Measurements from ENCODE around the gene EPS15.
"Not testable (repeated sequence)": the region's sequence is repeated elsewhere in the genome, so short reads cannot be mapped to it uniquely, and the experiment has no call there.

EPS15 gene

DNA sequence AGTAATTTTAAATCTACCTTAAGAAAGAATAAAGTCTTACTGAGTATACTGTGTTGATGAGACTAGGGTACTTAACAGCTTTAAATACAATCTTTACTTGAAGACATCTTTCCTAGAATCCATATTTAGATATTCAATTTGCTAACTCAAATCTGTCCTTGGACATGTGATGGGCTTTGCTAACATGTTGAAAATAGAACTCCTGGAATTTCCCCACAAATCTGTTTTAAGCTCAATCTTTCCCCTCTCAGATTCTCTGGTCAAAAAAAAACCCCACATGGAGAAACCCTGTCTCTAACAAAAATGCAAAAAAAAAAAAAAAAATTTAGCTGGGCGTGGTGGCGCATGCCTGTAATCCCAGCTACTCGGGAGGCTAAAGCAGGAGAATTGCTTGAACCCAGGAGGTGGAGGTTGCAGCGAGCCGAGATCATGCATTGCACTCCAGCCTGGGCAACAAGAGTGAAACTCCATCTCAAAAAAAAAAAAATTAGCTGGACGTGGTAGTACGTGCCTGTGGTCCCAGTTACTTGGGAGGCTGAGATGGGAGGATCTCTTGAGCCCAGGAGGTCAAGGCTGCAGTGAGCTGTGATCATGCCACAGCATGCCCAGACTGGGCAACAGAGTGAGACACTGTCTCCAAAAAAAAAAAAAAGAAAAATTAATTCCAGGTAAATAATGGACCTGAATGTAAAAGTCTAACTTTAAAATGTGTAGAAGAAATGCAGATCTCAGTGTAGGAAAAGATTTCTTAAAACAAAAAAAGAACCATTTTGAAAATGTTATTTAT lies 109.1 kb downstream of the EPS15 start:
- DNase-seq (ENCODE audit: low read depth, low spot score); H3K27ac ChIP-seq: not testable (repeated sequence)

GRCh38 chr1:51392241-51392640 lies 126.8 kb downstream of the EPS15 start:
- no peak overlapping the region for H3K27ac ChIP-seq
- no peak for DNase-seq (ENCODE audit: low read depth, low spot score)

- not testable (repeated sequence) for DNase-seq (ENCODE audit: low read depth, low spot score); H3K27ac ChIP-seq
Observed at GRCh38 chr1:51390641-51391040, 128.4 kb downstream of the EPS15 start.

DNA sequence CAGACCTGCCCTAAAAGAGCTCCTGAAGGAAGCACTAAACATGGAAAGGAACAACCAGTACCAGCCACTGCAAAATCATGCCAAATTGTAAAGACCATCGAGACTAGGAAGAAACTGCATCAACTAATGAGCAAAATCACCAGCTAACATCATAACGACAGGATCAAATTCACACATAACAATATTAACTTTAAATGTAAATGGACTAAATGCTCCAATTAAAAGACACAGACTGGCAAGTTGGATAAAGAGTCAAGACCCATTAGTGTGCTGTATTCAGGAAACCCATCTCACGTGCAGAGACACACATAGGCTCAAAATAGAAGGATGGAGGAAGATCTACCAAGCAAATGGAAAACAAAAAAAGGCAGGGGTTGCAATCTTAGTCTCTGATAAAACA lies 131.8 kb downstream of the EPS15 start:
- not testable (repeated sequence) for H3K27ac ChIP-seq; DNase-seq (ENCODE audit: low read depth, low spot score)

DNA sequence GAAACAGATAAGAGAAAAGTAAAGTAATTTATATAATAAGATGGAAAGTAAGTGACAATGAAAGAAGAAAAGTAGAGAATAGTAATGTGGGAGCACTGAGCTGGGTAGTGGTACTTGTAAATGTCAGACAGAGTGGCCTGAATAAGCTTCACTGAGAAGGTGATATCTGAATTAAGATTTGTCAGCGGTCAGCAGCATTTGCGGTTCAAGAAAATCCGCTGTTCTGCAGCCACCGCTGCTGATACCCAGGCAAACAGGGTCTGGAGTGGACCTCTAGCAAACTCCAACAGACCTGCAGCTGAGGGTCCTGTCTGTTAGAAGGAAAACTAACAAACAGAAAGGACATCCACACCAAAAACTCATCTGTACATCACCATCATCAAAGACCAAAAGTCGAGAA lies 132.8 kb downstream of the EPS15 start:
- not testable (repeated sequence) for DNase-seq (ENCODE audit: low read depth, low spot score); H3K27ac ChIP-seq

DNA sequence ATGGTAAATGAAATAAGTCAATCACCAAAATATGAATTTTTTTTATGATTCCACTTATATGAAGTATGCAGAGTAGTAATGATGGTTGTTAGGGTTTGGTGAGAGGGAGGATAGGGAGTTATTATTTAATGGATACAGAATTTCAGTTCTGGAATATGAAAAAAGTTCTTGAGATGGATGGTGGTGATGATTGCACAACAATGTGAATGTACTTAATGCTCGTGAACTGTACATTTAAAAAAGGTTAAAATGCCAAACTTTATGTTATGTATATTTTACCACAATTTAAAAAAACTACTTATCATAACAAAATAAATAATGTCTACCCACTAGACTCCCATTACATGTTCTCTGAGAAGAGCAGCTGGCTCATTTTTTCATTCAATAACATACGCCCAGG lies 133.3 kb downstream of the EPS15 start:
- H3K27ac ChIP-seq = no peak overlapping the region
- no peak for DNase-seq (ENCODE audit: low read depth, low spot score)

GRCh38 chr1:51381964-51382363 lies 137.1 kb downstream of the EPS15 start:
- DNase-seq (ENCODE audit: low read depth, low spot score) = no peak
- H3K27ac ChIP-seq = no peak overlapping the region

GRCh38 chr1:51380936-51381335 lies 138.1 kb downstream of the EPS15 start:
- no peak for DNase-seq (ENCODE audit: low read depth, low spot score)

DNA sequence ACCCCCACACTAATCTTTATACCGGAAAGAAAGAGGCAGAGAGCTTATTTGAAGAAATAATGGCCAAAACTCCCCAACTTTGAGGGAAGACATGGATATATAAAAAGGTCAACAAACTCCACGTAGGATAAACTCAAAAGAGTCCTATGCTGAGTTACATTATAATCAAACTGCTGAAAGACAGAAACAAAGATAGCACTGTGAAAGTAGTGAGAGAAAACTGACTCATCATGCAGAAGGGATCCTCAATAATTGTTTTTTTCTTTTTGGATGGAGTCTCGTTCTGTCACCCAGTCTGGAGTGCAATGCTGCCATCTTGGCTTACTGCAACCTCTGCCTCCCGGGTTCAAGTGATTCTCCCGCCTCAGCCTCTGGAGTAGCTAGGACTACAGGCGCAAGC lies 140.2 kb downstream of the EPS15 start:
- no peak for DNase-seq (ENCODE audit: low read depth, low spot score)
- H3K27ac ChIP-seq = no peak overlapping the region

More at GRCh38 chr1:51380936-51381335, 138.1 kb downstream of the EPS15 start:
- H3K27ac ChIP-seq = no peak overlapping the region

- no peak for DNase-seq (ENCODE audit: low read depth, low spot score)
- no peak overlapping the region for H3K27ac ChIP-seq
Observed at GRCh38 chr1:51373898-51374297, 145.2 kb downstream of the EPS15 start.

- H3K27ac ChIP-seq = no peak overlapping the region
- no peak for DNase-seq (ENCODE audit: low read depth, low spot score)
Observed at GRCh38 chr1:51372561-51372960, 146.5 kb downstream of the EPS15 start.

DNA sequence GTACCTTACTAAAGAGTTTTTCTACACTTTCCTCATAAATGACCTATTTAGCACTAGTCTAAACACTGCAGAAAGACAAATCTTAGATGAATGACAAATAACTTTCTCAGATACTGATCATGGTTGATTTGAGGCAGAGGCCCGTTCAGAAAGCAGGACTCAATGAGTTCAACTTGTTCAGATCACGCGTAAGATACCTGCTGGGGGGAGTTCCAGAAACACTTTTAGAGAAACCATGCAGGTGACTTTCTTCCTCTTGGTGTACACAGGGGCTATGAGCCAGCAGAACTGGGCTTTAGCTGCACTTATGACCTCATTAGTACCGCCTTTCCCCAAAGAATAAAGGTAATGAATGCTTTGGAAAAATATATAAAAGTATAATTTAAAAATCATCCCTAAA lies 149.9 kb downstream of the EPS15 start:
- H3K27ac ChIP-seq = no peak overlapping the region
- no peak for DNase-seq (ENCODE audit: low read depth, low spot score)

DNA sequence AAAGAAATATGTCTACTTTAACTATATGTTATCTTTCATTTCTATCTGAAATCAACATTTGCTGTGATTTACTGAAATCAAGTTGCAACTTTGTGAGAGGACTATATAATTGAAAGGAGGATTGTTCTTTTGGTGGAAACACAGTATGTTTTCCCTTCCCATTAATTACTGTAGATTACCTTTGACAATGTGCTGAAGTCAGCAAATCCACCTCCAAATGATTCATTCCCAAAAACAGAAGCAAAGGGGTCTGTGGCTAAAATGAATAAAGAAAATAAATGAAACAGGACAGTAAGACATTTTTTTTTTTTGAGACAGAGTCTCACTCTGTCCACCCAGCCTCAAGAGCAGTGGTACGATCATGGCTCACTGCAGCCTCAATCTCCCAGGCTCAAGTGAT lies 153.3 kb downstream of the EPS15 start:
- no peak for DNase-seq (ENCODE audit: low read depth, low spot score)
- H3K27ac ChIP-seq = no peak overlapping the region

DNA sequence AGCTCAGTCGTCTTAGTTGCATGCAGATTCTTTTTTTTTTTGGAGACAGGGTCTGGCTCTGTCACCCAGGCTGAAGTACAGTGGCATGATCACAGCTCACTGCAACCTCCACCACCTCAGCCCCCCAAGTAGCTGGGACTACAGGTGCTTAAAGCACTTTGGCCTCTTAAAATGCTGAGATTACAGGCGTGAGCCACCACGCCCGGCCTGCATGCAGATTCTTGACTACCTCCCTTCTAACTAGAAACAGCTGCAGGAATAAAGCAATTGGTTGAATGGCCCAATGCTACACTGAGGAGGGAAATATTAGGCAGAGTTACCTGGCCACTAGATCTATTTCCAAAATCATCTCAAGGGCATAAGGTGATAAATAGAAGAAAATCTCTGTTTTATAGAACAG lies 159.2 kb downstream of the EPS15 start:
- H3K27ac ChIP-seq = no peak overlapping the region
- no peak for DNase-seq (ENCODE audit: low read depth, low spot score)

- DNase-seq (ENCODE audit: low read depth, low spot score) = no peak
- H3K27ac ChIP-seq = no peak overlapping the region
Observed at GRCh38 chr1:51355382-51355781, 163.7 kb downstream of the EPS15 start.

GRCh38 chr1:51354416-51354815 lies 164.7 kb downstream of the EPS15 start:
- no peak for DNase-seq (ENCODE audit: low read depth, low spot score)
- H3K27ac ChIP-seq = no peak overlapping the region

- DNase-seq (ENCODE audit: low read depth, low spot score) = no peak
- no peak overlapping the region for H3K27ac ChIP-seq
Observed at GRCh38 chr1:51351907-51352306, 167.2 kb downstream of the EPS15 start.

DNA sequence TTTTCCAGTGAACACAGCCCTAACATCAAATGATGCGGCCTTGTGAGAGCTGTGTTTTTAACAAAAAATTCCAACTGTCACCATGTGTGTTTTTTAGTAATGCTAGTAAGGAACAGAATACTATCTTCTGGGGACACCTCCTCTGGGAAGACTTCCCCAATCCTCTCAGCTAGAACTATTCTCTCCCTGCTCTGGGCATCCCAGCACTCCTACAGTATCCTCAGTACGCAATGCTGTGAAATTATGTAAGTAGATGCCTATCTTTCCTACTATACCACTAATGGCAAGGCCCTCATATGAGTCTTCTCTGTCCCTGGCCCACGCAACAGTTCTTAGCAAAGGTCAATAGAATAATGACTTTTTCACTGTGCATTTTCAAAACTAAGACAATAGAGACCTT lies 169.2 kb downstream of the EPS15 start:
- H3K27ac ChIP-seq = no peak overlapping the region
- DNase-seq (ENCODE audit: low read depth, low spot score) = no peak

- no peak overlapping the region for H3K27ac ChIP-seq
- DNase-seq (ENCODE audit: low read depth, low spot score) = no peak
Observed at GRCh38 chr1:51348147-51348527, 170.9 kb downstream of the EPS15 start.

DNA sequence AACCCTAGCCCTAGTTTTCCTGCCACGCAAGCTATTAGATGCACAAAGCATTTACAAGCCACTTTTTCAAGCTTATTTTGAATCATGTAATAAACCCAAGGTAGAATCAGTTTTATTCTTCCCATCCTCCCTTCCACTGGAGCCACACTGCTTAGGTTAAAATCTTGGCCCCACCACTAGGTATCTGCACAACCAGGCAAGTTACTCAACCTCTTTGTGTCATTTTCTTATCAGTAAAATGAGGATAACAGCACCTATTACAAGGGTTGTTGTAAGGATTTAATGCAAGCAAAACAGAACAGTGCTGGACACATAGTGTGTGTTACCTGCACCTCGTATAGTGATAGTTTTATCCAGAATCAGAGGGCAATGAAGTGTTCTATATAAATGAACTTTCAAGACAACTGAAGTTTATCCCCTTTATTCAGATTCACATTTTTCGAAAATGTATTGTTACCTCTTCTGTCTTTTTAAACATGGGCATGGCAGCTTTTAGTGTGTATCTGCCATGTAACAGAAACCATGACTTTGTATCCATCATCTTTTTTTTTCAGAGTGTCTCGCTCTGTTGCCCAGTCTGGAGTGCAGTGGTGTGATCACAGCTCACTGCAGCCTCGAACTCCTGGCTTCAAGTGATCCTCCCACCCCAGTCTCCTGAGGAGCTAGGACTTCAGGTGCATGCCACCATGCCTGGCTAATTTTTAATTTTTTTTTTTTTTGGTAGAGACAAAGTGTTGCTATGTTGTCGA lies 171.5 kb downstream of the EPS15 start:
- H3K27ac ChIP-seq = no peak overlapping the region
- no peak for DNase-seq (ENCODE audit: low read depth, low spot score)

DNA sequence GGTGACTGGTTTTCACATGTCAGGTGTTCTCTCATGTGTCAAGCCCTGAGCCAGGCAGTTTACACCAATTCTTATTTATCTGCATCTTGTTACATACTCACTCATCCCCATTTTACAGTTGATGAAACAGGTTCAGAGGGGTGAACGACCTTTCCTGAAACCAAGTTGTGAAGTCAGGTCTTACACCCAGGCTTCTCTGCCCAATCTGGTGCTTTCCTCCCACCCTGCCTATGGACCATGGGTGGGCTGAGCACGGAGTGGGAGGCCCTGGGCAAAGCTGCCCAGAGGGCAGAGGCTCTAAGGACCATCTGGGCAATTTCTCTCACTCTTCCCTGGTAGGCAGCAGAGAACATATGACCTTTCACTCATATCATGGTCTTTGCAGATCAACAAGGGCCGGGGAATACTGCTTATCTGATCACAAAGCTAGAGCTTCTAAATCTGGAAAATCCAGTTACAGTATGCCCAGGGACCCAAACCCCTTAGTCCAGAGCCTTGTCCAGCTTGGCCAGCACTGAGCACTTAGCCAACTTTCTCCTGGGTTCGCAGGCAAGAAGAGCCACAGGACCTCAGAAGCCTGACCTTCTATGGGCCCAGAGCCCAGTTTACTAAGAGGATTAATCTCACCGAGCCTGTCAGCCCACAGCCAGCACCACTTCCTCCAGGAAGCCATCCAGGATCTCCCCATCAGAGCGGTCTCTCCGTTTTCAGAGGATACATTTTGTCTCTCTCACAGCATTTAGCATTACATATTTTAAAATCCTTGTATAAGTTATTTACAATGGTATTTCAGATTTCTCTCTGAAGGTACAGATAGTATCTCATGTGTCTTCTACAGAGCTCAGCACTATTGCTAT lies 172.8 kb downstream of the EPS15 start:
- H3K27ac ChIP-seq = no peak overlapping the region
- no peak for DNase-seq (ENCODE audit: low read depth, low spot score)
